Right lung (tissue), 5 donors: ENCODE data around the gene VAX1. TPM values are rescaled to one million over a fixed set of nuclear protein-coding genes. Genes with fewer than 3 reads are reported as not detected.

Experiments
- polyA plus RNA-seq, 5 donors: library from polyadenylated mRNA; unstranded; fragments of 120-200 nt; gene quantifications; one replicate each; pipeline versions ENCODE4 v1.2.1 to v1.2.3, GENCODE V29; 2013; ENCODE audit warnings: inconsistent platforms in 1 of 5, low replicate concordance in 1 of 5; ENCODE audit not compliant: insufficient read length in 5 of 5, insufficient read depth in 1 of 5

The VAX1 gene
- polyA plus RNA-seq, 5 donors = not detected

Other genes with a start within 250 kb of the VAX1 start
- 10 to 100 TPM; 21.4 to 34.0 (median 28.5) TPM for gene SHTN1, start 133.1 kb downstream of the VAX1 start, polyA plus RNA-seq
- gene KCNK18, start 59.2 kb upstream of the VAX1 start, polyA plus RNA-seq = not detected
- under 1 TPM; 0.13 to 0.25 (median 0.18) TPM for gene SLC18A2, start 102.8 kb upstream of the VAX1 start, polyA plus RNA-seq
- 10 to 100 TPM; 17.2 to 29.1 (median 27.5) TPM for gene PDZD8, start 237.2 kb upstream of the VAX1 start, polyA plus RNA-seq